ENCODE data around the gene TMEM129.

- TF ChIP-seq POLR2AphosphoS5 (IDR thresholded peaks at IDR 0.05), result no peak
- no peak for TF ChIP-seq CTCF (IDR thresholded peaks at IDR 0.05; ENCODE audit: poor library complexity, severe bottlenecking)
- no peak for TF ChIP-seq EZH2 (IDR thresholded peaks at IDR 0.05; ENCODE audit: borderline replicate concordance, insufficient read depth, low read length, poor library complexity, severe bottlenecking)
- no peak for TF ChIP-seq EP300 (conservative IDR thresholded peaks at IDR 0.05; ENCODE audit: poor library complexity, severe bottlenecking)
- TF ChIP-seq RAD21 (conservative IDR thresholded peaks at IDR 0.05), result no peak
- TF ChIP-seq REST (IDR thresholded peaks at IDR 0.05; ENCODE audit: borderline replicate concordance), result no peak
Observed at GRCh38 chr4:1730532-1731135, 9.5 kb upstream of the TMEM129 start.
